CD4-positive, CD25-positive, alpha-beta regulatory T cell (primary cell): Measurements from ENCODE around the gene LUZP1. TPM values are rescaled to one million over a fixed set of nuclear protein-coding genes. Genes with fewer than 3 reads are reported as not detected.
A peak's percentile ranks its signal among the peaks of the same experiment; 100 is the strongest.

Source experiments
- ATAC-seq, 2 donors: fragments of 150-1000 bp; cut with Tn5 transposase; one replicate each; pipeline ENCODE4 v1.10.0; 2021; ENCODE audit warnings: low read depth in 2 of 2, moderate number of reproducible peaks in 2 of 2, moderate library complexity in 1 of 2
- DNase-seq, 3 donors: peaks; one replicate each; pipeline versions ENCODE4 v3.0.0 to v3.0.0-alpha.2; 2012 to 2022; ENCODE audit warnings: mixed read lengths in 1 of 3
- H3K27ac ChIP-seq: one replicate; pipeline ENCODE4 v1.7.0; 2013; ENCODE audit warnings: mild to moderate bottlenecking, low read length; ENCODE audit not compliant: insufficient read depth, poor library complexity, severe bottlenecking
- H3K27me3 ChIP-seq: one replicate; pipeline ENCODE4 v1.7.0; 2013; ENCODE audit warnings: low read length; ENCODE audit not compliant: control insufficient read depth, insufficient read depth
- H3K36me3 ChIP-seq: one replicate; pipeline ENCODE4 v1.7.0; 2013; ENCODE audit warnings: mild to moderate bottlenecking, low read length, moderate library complexity; ENCODE audit not compliant: control insufficient read depth, insufficient read depth
- H3K4me1 ChIP-seq: 2 replicates; pipeline ENCODE4 v1.7.0; 2013; ENCODE audit warnings: mild to moderate bottlenecking, low read length; ENCODE audit not compliant: insufficient read depth, control insufficient read depth, poor library complexity, severe bottlenecking
- H3K4me3 ChIP-seq: one replicate; pipeline ENCODE4 v1.7.0; 2013; ENCODE audit warnings: low read depth, mild to moderate bottlenecking, low read length, moderate library complexity
- H3K9me3 ChIP-seq, 2 experiments: 1 replicate in 1 of 2; 2 replicates in 1 of 2; pipeline ENCODE4 v1.7.0; 2013; ENCODE audit warnings: low read length in 2 of 2, mild to moderate bottlenecking in 1 of 2, moderate library complexity in 1 of 2; ENCODE audit not compliant: control insufficient read depth in 2 of 2
- H3K27ac Mint-ChIP-seq, 3 donors: one replicate each; pipeline ENCODE4 v1.8.0; 2020 to 2022; ENCODE audit warnings: mild to moderate bottlenecking in 3 of 3, mixed read lengths in 3 of 3, moderate library complexity in 2 of 3
- H3K27me3 Mint-ChIP-seq: one replicate; pipeline ENCODE4 v1.8.0; 2022; ENCODE audit warnings: mild to moderate bottlenecking, mixed read lengths
- H3K36me3 Mint-ChIP-seq: one replicate; pipeline ENCODE4 v1.8.0; 2020; ENCODE audit warnings: mixed read lengths
- H3K4me1 Mint-ChIP-seq, 4 donors: one replicate each; pipeline ENCODE4 v1.8.0; 2020 to 2022; ENCODE audit warnings: mixed read lengths in 4 of 4, mild to moderate bottlenecking in 1 of 4
- H3K4me3 Mint-ChIP-seq, 4 donors: one replicate each; pipeline ENCODE4 v1.8.0; 2020 to 2022; ENCODE audit warnings: mild to moderate bottlenecking in 4 of 4, mixed read lengths in 4 of 4, moderate library complexity in 3 of 4
- H3K9me3 Mint-ChIP-seq, 7 donors: one replicate each; pipeline ENCODE4 v1.8.0; 2020 to 2022; ENCODE audit warnings: mixed read lengths in 7 of 7, mild to moderate bottlenecking in 3 of 7, moderate library complexity in 2 of 7
- polyA plus RNA-seq, 4 donors: library from polyadenylated mRNA; unstranded; fragments of 300-500 nt; fragmentation: Illumina TruSeq; gene quantifications; one replicate each; pipeline ENCODE4 v1.2.3, GENCODE V29; 2021
- total RNA-seq: library from RNA; stranded (reverse); gene quantifications from one replicate; pipeline ENCODE4 v1.2.3, GENCODE V29; 2022

Gene LUZP1
- total and polyA plus RNA-seq, 5 donors from 2014 or later: 14.9 to 26.7 (median 17.1) TPM

DNA sequence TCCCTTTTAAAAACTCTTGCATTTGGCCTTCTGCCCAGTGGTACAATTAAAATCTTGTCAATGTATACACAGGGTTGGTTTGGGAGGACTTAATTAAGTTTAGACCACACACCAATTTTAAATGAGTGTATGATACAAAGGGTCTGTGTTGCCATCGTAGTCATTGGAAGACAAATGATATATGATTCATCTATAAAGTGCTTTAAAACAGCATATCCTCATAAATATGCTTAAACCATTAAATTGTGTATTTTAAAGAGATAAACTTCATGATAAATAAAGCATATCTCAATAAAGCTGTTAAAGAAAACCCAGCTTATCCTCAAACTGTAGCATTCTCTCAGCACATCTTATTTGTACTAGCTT is 69.5 kb downstream of the LUZP1 start:
- no peaks in the 10 kb centered on the region for H3K9me3 Mint-ChIP-seq
- Histone ChIP-seq H3K9me3 (no peaks in the 10 kb centered on the region), H3K27me3 (no peaks in the 10 kb centered on the region), H3K4me1 (peaks cover 25% of the 10 kb centered on the region), H3K27ac (no peak overlapping the region), H3K36me3 (no peaks in the 10 kb centered on the region), H3K4me3 (peak overlapping the region; percentile 16)
- DNase-seq: no peak
- H3K27me3 Mint-ChIP-seq: no peaks in the 10 kb centered on the region
- no peak for ATAC-seq
- H3K27ac Mint-ChIP-seq: peak overlapping the region in 2 of 3 donors; percentile 11 to 29
- H3K36me3 Mint-ChIP-seq: peaks cover 11% of the 10 kb centered on the region
- H3K4me1 Mint-ChIP-seq: peaks cover 16 to 54% (median 37%) of the 10 kb centered on the region in 4 donors
- H3K4me3 Mint-ChIP-seq: no peak overlapping the region

DNA sequence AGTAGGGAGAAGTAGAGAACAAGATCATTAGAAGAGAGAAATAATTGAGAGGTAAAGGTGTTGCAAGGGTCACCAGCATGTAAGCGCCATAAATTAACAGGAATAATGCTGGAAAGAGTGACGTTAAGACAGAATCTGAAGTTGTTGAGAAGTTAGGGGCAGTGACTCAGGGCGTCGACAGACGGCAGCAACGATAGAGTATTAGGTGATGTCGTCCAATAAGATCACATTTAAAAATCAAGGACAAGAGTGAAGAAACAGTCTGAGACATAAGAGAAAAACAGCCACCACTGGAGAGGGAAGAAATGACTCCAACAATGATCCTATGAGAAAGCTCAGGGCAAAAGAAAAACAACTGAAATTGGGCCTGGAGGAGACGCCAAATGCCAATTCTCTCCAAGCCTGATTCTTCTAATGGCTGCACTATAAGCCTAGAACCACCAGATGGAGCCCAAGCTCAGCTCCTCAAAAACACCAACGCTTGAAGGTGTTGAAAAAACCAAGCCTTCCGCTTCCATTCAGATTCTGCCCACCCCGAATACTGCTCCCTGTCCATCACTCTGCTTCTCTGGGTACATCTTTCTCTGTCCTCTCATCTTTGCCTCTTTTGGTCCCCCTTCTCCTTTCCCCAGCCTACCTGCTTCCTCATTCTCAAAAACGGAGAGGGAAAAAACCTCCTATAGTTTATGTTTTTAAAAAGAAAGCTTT is 70.0 kb downstream of the LUZP1 start:
- H3K9me3 Mint-ChIP-seq: no peaks in the 10 kb centered on the region
- ATAC-seq (peak; percentile 33 to 42), DNase-seq (peak; percentile 46 to 80 (median 74))
- peak overlapping the region; percentile 11 to 75 (median 29) for H3K27ac Mint-ChIP-seq
- H3K4me1 Mint-ChIP-seq: peaks cover 16 to 52% (median 36%) of the 10 kb centered on the region in 4 donors
- Histone ChIP-seq H3K9me3 (no peaks in the 10 kb centered on the region), H3K36me3 (peaks cover 5% of the 10 kb centered on the region), H3K27ac (no peak overlapping the region), H3K4me3 (peak overlapping the region; percentile 16), H3K27me3 (no peaks in the 10 kb centered on the region), H3K4me1 (peaks cover 25% of the 10 kb centered on the region)
- no peaks in the 10 kb centered on the region for H3K27me3 Mint-ChIP-seq
- peak overlapping the region in 1 of 4 donors; percentile 11 for H3K4me3 Mint-ChIP-seq
- peaks cover 16% of the 10 kb centered on the region for H3K36me3 Mint-ChIP-seq

DNA sequence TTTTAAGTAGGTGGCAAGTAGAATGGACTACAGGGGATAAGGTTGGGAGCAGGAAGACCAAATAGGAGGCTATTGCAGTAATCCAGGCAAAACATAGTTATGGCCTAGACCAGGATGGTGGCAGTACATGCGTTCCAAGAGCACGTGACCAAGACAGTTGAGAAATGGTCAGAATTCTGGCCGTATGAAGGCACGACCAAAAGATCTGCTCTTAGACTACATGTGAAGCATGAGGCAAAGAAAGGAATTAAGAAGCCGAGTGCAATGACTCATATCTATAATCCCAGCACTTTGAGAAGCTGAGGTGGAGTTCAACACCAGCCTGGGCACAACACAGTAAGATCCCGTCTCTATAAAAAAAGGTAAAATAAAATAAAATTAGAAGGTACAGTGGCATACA is 71.3 kb downstream of the LUZP1 start:
- no peak overlapping the region for H3K4me3 ChIP-seq
- no peak overlapping the region for H3K27ac ChIP-seq
- Mint-ChIP-seq H3K27me3 (no peaks in the 10 kb centered on the region), H3K4me1 (peaks cover 7 to 41% (median 27%) of the 10 kb centered on the region in 4 donors), H3K27ac (no peak overlapping the region), H3K9me3 (no peaks in the 10 kb centered on the region), H3K36me3 (peaks cover 25% of the 10 kb centered on the region), H3K4me3 (no peak overlapping the region)
- H3K4me1 ChIP-seq: peaks cover 16% of the 10 kb centered on the region
- DNase-seq (no peak), ATAC-seq (no peak)
- H3K9me3 ChIP-seq: no peaks in the 10 kb centered on the region
- H3K36me3 ChIP-seq: peaks cover 18% of the 10 kb centered on the region
- no peaks in the 10 kb centered on the region for H3K27me3 ChIP-seq

DNA sequence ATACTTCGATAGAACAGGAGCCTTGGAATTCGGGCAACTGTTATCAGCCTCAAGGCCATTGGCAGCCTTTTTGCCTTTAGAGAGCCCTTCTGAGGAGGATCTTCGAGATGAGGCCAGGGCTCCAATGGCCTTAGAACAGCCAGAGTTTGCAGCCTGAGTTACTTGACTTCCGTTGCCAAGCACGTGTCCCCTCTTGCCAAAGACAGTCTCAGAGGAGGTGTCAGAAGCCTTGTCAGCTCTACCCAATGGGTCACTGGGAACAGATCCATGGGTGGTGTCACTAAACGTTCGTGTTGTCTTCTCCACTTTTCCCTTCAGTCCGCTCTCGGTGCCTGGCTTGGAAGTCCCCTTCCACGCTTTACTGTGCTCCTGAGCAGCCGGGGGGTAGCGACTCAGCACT is 76.2 kb downstream of the LUZP1 start:
- no peaks in the 10 kb centered on the region for H3K27me3 Mint-ChIP-seq
- DNase-seq (no peak), ATAC-seq (no peak)
- no peak overlapping the region for H3K27ac Mint-ChIP-seq
- H3K4me3 Mint-ChIP-seq: no peak overlapping the region
- peaks cover 0 to 2% (median 0%) of the 10 kb centered on the region in 4 donors for H3K4me1 Mint-ChIP-seq
- Histone ChIP-seq H3K27ac (no peak overlapping the region), H3K4me1 (no peaks in the 10 kb centered on the region), H3K27me3 (no peaks in the 10 kb centered on the region), H3K9me3 (no peaks in the 10 kb centered on the region), H3K36me3 (peaks cover 46% of the 10 kb centered on the region), H3K4me3 (no peak overlapping the region)
- H3K9me3 Mint-ChIP-seq: no peaks in the 10 kb centered on the region
- H3K36me3 Mint-ChIP-seq: peaks cover 38% of the 10 kb centered on the region

DNA sequence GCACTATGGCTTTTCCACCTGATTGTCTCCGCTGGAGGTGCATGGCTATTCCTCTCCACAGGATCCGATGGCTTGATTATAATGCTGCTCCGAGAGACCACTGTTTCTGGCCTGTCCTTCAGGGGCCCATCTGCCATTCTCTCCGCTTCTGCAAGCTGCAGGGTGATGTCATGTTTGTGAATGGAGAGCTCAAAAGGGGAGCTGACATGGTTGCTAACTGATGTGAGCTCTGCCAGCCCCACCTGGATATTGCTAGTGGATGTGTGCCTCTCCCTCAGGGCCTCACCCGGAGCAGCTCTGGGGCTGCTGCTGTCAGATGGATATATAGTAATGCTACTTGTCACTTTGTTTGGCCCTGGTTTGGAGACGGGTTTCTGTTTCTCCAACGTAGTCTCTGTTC is 77.1 kb downstream of the LUZP1 start:
- no peaks in the 10 kb centered on the region for H3K9me3 ChIP-seq
- Mint-ChIP-seq H3K27ac (no peak overlapping the region), H3K27me3 (no peaks in the 10 kb centered on the region), H3K36me3 (peaks cover 45% of the 10 kb centered on the region), H3K4me3 (no peak overlapping the region), H3K9me3 (no peaks in the 10 kb centered on the region), H3K4me1 (peaks cover 0 to 5% (median 0%) of the 10 kb centered on the region in 4 donors)
- no peaks in the 10 kb centered on the region for H3K27me3 ChIP-seq
- H3K4me3 ChIP-seq: no peak overlapping the region
- no peaks in the 10 kb centered on the region for H3K4me1 ChIP-seq
- ATAC-seq (no peak), DNase-seq (no peak)
- no peak overlapping the region for H3K27ac ChIP-seq
- peaks cover 54% of the 10 kb centered on the region for H3K36me3 ChIP-seq

DNA sequence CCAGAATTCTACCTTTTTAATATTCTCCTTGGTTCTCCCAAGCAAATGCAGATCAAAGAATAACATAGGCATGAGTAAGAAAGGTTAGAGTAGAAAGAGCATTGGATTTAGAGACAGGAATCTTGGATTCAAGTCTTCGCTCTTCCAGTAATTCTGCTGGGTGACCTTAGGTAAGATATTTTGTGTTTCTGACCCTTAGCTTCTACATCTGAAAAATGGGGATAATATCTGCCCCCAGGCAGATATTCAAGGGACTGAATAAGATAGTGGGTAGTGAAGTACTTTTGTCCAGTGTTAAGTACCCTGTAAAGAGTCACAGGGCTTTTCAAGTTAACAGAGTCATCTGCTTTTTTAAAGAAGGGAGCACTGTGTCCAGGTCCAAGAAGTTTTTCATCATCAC is 78.6 kb downstream of the LUZP1 start:
- Mint-ChIP-seq H3K36me3 (peaks cover 48% of the 10 kb centered on the region), H3K27me3 (no peaks in the 10 kb centered on the region), H3K4me3 (no peak overlapping the region), H3K9me3 (no peaks in the 10 kb centered on the region), H3K27ac (peak overlapping the region in 2 of 3 donors; percentile 17 to 20), H3K4me1 (peaks cover 0 to 5% (median 0%) of the 10 kb centered on the region in 4 donors)
- H3K9me3 ChIP-seq: no peaks in the 10 kb centered on the region
- peaks cover 62% of the 10 kb centered on the region for H3K36me3 ChIP-seq
- no peaks in the 10 kb centered on the region for H3K4me1 ChIP-seq
- H3K27me3 ChIP-seq: no peaks in the 10 kb centered on the region
- no peak for DNase-seq
- no peak overlapping the region for H3K27ac ChIP-seq
- H3K4me3 ChIP-seq: no peak overlapping the region
- no peak for ATAC-seq

DNA sequence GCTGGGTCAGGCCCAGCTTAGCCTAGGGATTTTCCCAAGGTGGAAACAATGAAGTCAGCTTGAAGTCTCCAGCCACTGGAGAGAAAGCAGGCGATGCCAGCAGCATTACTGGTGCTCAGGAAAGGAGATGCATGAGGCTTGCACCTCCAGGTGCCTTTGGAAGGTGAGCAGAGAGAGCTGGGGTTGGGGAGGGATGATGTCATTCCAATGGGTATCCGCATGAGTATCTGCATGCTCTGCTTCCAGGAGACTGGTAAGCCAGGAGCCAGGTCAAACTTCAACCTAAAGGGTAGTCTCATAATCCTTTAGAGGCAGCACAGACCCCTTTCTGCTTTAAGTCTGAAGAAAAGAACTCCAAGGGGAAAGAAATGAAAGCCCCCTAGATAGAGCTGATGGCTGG is 80.6 kb downstream of the LUZP1 start:
- no peak for DNase-seq
- Mint-ChIP-seq H3K9me3 (no peaks in the 10 kb centered on the region), H3K4me1 (peaks cover 0 to 7% (median 0%) of the 10 kb centered on the region in 4 donors), H3K36me3 (peaks cover 43% of the 10 kb centered on the region), H3K4me3 (no peak overlapping the region), H3K27me3 (no peaks in the 10 kb centered on the region), H3K27ac (no peak overlapping the region)
- H3K4me1 ChIP-seq: no peaks in the 10 kb centered on the region
- no peaks in the 10 kb centered on the region for H3K9me3 ChIP-seq
- peaks cover 69% of the 10 kb centered on the region for H3K36me3 ChIP-seq
- no peak overlapping the region for H3K27ac ChIP-seq
- H3K27me3 ChIP-seq: no peaks in the 10 kb centered on the region
- no peak for ATAC-seq
- no peak overlapping the region for H3K4me3 ChIP-seq

DNA sequence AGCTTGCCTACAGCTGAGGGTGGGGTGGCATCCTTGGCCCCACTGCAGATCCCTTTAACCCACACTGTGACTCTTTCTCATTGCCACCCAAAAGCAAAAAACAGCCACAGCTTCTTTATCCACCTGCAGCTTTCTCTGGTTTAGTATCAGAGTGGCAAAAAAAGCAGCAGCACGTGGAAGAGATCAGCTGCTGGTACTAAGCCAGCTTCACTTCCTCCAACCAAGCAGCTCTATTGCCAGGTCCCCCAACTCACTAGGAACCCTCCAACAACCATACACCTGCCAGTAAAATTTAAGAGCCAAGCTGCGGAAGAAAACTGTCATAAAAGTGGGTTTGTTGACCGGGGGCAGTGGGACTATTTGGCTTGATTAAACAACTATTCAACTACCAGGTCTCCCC is 83.0 kb downstream of the LUZP1 start:
- H3K4me1 Mint-ChIP-seq: peaks cover 0 to 7% (median 0%) of the 10 kb centered on the region in 4 donors
- no peak for ATAC-seq
- H3K4me1 ChIP-seq: no peaks in the 10 kb centered on the region
- H3K27me3 Mint-ChIP-seq: no peaks in the 10 kb centered on the region
- no peaks in the 10 kb centered on the region for H3K9me3 ChIP-seq
- DNase-seq: no peak
- H3K36me3 ChIP-seq: peaks cover 71% of the 10 kb centered on the region
- H3K4me3 Mint-ChIP-seq: no peak overlapping the region
- peak overlapping the region in 2 of 3 donors; percentile 27 to 37 for H3K27ac Mint-ChIP-seq
- H3K27ac ChIP-seq: no peak overlapping the region
- no peak overlapping the region for H3K4me3 ChIP-seq
- H3K36me3 Mint-ChIP-seq: peaks cover 54% of the 10 kb centered on the region
- H3K9me3 Mint-ChIP-seq: no peaks in the 10 kb centered on the region
- no peaks in the 10 kb centered on the region for H3K27me3 ChIP-seq
